Stimulated activated CD8-positive, alpha-beta memory T cell treated with anti-CD3 and anti-CD28 coated beads, Interleukin-15, amount 100 ng/mL, for 24 hours (primary cell): ENCODE data around the gene VPS13D.
"Not testable (repeated sequence)": the region's sequence is repeated elsewhere in the genome, so short reads cannot be mapped to it uniquely, and the experiment has no call there.

Experiments
- DNase-seq: peaks from one replicate; pipeline ENCODE4 v3.0.0-alpha.2; 2020; ENCODE audit warnings: low read depth

Gene VPS13D

GRCh38 chr1:12469493-12469892 is 239.7 kb downstream of the VPS13D start:
- no peak for DNase-seq

DNA sequence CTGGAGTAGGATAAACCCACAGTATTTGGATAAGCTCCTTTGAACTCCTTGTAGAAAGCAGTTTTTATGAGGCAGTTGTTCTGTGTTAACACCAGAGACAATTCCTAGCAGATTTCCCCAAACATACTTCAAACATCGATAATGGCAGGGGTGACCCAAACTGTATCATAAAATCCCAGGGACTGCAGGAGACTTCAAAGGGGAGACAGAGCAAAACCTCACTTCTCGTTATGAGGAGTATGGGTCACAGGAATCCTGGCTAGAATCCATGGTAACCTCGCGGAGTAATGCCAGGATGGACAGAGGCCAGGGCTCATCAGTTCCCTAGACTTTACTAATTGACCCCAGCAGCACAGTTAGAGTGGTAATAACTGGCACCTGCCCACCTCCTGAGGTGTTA is 240.2 kb downstream of the VPS13D start:
- DNase-seq = no peak

DNA sequence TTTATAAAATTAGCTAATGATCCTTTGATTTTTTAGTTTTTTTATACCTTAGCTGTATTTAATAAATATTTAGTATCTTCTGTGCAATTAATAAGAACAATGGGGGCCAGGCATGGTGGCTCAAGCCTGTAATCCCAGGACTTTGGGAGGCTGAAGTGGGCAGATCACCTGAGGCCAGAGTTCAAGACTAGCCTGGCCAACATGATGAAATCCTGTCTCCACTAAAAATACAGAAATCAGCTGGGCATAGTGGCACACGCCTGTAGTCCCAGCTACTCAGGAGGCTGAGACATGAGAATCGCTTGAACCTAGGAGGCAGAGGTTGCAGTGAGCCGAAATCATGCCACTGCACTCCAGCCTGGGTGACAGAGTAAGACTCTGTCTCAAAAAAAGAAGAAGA is 241.1 kb downstream of the VPS13D start:
- DNase-seq = not testable (repeated sequence)

DNA sequence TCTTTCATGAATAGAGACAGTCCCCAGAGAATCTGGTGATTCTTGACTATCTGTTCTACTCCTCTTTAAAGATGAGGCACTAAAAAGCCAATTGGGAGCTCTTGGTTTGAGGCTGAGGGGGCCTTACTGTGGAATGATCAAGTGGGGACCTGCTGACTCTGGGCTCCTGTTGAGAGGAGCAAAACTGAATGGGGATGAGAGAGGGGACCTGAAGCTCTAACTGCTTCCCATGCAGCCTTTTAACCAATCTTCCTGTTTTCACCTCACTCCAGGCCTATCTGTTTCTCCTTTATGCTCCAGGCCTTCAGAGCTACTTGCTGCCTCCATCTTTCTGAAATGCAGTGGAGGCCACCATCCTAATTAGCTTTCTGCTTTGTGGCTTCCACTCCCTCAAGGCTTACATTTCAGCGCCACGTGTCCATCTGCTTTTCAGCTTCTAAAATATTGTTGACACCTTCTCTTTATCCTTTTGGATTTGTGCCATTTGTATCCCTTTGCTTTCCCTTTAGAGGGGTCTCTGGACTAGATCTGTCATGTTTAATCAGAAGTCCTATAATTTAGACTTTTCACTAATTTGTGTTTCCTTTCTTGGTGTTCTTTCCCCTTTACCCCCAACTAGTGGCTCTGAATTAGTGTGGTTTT is 242.4 kb downstream of the VPS13D start:
- no peak for DNase-seq

GRCh38 chr1:12472798-12473551 is 243.1 kb downstream of the VPS13D start:
- DNase-seq = no peak

- no peak for DNase-seq
These were observed 243.9 kb downstream of the VPS13D start for GRCh38 chr1:12473596-12474362.

DNA sequence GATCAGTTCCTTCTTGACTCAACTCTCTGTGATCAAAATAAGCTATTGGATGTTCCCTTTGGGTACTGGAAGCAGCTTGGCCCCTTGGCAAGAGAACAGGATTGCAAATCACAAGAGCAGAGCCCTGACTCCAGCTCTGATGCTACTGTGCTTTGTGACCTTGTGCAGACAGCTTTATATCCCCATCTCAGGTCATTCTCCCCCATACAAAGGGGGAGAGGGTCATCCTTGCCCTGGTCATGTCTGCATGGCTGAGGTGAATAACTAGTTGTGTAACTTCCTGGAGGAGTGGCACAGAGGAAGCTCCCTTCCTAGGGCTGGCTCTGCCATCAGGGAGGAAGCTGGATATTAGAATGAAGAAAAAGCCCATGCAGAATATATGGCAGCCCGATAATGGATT is 245.3 kb downstream of the VPS13D start:
- no peak for DNase-seq

GRCh38 chr1:12475530-12475934 is 245.7 kb downstream of the VPS13D start:
- DNase-seq = no peak

DNA sequence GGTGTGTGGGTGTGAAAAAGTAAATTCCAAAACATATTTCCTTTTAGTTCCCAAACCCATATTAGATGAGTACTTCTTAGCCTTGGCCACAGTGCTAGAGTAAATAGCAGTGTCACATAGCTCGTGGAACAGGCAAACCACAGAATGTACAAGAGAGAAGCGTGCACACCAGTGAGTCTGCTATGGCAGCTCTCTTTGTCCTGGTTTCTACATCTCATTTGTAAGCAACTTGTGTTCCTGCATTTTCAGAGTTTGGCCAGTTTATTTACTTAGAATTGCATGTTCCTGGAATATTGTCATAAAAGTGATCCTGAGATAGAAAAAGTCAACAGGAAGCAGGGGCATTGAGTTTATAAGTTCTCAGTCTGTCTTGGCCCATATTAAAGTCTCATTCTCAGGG is 246.1 kb downstream of the VPS13D start:
- DNase-seq = no peak

DNA sequence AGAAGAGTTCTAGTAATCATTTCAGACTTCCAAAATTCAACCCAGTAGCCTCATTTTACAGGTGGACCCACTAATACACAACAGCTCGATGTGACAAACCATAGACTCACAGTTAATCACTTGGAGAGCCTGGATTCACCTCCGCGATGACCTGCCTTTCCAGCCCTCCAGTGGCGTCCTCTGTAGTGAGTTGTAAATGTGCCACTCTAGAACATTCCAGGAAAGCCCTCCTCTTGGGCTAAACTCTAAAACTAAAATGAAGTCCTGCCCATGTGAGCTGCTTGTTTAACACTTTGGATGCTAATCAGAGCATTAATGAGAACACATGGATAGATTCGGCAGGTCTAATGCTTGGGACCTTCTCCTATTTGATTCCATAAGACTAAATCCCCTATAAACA is 247.5 kb downstream of the VPS13D start:
- no peak for DNase-seq

DNA sequence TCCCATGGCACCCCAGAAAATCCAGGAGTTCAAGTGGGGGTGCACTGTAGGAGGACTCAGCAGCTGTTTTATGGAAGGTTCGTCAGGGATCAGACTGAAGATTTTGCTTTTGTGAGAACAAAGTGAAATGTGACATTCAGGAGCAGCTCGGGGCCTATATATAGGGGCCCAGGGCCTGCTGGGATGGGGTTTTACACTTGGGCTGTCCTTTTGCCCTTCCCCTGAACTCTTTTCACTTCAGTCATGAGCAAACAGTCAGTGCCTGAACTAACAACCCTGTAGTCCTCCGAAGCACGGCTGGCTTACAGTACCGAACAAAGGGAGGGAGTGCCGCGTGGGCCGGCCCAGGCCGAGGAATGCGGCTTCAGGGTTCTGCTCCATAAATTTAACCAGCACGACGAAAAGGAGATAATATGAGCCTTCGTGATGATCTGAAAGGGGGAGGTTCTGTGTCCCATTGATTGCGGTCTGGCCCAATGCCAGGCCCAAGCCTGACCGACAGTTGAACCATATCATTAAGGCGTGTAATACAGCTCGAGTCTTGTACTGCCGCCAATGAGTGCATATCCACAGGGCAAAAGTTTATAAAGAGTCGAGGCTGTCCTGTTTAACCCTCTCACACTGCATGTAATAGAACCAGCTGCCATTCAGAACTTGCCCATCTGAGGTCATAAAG is 248.2 kb downstream of the VPS13D start:
- DNase-seq = no peak

DNA sequence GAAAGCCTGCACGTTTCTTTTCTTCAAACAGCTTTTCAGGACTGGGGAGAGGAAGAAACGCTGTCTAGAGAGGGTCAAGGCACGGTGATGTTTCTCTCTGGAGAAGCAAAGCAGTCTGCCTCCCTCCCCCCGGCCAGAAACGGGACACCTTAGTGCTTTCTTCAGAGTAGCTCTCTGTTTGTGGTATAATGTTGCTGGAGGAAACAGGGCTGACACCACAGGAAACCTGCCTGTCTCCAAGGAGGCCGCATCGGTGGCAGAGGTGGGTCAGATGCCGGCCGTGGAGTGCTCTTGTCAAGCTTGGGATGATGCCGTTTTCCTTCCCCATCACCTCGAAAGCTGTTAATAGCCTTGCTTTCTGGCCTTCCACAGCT is 248.8 kb downstream of the VPS13D start:
- no peak for DNase-seq

DNA sequence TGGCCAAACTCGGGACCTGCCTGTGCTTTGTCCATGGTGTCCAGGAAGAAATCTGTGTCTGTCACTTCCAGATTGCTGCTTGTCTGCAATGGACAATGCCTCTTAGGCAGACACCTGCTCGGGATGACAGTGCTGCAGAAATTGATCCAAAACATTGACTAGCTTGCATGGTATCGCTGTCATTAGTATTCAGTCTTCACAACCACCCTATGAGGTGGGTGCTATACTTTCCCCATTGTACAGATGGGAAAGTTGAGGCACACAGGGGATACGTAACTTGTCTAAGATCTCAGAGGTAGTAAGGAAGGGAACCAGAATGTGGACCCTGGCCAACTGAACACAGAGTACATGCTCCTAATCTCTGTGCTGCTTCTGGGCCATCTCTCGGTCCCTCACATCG is 249.5 kb downstream of the VPS13D start:
- DNase-seq = no peak

GRCh38 chr1:12480041-12480440 is 250.2 kb downstream of the VPS13D start:
- DNase-seq = no peak

DNA sequence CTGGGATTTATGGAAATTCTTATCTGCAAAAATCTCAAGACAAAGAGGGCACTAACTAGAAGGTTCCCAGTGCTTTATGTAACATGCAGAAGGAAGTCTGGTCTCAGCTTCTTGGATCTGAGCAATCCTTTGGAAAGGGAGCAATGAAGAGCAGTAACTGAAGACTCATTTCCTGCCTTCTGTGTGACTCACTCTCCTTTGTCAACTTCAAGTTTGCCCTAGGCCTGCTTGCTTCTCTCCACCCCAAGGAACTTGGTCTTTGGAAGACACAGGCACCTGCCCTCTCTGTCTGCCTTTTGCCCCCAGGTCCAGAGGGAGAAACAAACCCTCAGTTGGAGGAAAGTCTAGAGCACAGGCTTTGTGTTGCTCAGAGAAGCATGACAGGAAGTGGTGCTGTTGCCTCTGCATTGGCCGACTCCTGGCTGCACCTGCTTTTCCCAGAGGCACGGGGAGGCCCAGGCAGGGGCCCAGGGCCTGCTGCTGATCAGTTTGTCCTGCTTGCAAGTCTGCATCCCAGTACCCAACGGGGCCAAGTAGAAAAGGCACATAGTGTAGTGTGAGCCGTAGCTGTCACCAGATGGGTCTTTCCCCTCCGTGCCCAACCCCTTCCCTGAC is 251.0 kb downstream of the VPS13D start:
- no peak for DNase-seq

- no peak for DNase-seq
These were observed 252.1 kb downstream of the VPS13D start for GRCh38 chr1:12481928-12482327.

- DNase-seq = no peak
These were observed 253.2 kb downstream of the VPS13D start for GRCh38 chr1:12482988-12483387.

GRCh38 chr1:12485231-12486058 is 255.6 kb downstream of the VPS13D start:
- DNase-seq = no peak

DNA sequence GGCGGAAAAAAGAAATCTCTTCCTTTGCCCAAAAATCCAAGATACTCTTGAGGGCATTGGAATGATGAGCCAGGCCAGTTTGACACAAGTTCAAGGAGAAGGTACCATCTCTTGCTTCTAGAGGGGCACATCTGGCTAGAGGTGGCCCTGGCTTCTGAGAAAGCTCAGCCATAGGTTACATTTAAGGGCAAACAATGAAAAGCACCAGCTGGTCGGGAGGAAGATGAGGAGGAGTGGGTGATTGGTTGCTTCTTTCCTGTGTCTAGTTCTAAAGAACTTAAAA is 256.2 kb downstream of the VPS13D start:
- no peak for DNase-seq

DNA sequence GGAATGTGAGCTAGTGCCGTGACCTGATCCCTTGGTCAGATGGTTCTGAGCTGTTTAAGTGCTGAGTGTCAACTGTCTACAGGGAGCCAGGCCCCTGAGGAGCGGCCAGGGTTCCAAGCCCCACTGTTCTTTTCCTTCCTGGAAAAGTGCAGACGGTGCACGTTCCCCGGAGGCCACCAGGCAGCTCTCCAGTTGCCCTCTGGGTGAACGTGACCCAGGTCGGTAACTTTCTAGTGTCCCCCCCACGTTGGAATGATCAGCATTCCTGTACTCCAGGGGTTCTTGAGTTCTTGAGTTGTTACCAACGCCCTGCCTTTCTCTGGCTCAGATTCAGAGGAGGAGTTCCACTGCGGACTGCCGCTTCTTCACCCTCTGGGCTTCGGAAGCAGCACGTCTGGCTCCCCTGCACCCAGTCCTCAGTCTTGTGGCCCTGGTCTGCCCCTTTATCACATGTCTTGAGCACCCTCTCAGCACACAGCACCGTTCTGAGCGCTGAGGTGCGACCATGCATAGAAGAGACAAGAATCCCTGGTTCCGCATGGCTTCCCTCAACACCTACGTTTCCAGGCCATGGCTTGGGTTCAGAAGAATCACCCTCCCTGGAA is 256.7 kb downstream of the VPS13D start:
- DNase-seq = no peak

DNA sequence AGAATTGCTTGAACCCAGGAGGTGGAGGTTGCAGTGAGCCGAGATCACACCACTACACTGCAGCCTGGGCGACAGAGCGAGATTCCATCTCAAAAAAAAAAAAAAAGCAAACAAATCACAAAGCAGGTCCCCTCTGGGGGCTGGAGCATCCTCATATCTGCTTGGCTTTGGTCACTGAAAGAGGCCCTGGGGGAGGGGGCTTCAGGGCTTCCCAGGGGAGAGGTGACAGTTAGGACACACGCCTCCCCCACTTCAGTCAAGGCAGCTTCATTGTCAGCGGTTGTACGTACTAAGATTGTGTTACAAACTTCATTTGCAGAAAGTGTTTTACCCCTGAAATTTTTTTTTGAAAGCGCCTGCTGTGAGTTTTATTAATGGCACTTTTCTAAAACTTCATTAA is 257.7 kb downstream of the VPS13D start:
- no peak for DNase-seq
